HG02970 (cell line): ENCODE data around the gene CHST15.

Experiments used
- ATAC-seq: cut with Tn5 transposase; IDR thresholded peaks from one replicate; pipeline ENCODE4 v1.9.1; 2021; ENCODE audit warnings: mild to moderate bottlenecking, moderate library complexity, moderate number of reproducible peaks; ENCODE audit not compliant: unreplicated experiment, low FRiP score

CHST15 gene

DNA sequence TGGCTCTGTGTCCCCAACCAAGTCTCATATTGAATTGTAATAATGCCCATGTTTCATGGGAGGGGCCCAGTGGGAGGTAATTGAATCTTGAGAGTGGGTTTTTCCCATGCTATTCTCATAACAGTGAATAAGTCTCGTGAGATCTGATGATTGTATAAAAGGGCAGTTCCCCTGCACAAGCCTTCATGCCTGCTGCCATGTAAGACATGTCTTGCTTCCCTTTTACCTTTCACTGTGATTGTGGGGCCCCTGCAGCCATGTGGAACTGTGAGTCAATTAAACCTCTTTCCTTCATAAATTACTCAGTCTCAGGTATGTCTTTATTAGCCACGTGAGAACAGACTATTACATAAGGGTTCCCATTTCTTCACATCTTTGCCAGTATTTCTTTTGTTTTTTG is 104.7 kb downstream of the CHST15 start:
- no peak for ATAC-seq

DNA sequence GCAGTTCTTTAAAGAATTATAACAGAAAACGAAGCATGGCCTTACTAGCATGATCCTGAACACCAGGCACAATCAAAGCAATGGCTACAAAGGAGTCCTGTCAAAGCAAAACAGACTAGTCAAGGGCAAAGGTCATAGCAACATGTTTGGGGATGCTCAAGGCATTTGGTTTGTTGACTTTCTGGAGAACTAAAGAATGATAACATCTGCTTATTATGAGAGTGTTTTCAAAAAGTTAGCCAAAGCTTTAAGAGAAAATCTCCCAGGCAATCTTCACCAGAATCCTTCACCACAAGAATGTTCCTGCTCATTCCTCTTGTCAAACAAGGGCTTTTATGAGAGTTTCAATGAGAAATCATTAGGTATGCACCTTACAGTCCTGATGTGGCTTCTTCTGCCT is 106.7 kb downstream of the CHST15 start:
- no peak for ATAC-seq

DNA sequence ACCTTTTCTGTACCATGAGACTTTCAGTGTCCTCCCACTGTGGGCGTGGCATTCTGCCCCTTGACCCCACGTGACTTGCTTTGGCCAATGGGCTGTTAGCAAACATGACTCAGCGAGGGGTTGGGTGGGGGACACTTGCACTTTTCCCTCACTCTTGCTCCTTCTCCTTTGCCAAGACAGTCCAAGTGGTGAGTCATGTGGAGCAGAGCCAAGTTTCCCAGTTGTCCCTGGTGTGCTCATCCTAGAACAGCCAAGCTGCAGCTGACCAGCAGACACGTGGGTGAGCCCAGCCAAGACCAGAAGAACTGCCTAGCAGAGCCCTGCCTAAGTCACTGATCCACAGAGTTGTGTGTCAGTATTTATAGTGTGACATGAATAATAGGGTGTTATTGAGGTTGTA is 119.0 kb downstream of the CHST15 start:
- no peak for ATAC-seq

DNA sequence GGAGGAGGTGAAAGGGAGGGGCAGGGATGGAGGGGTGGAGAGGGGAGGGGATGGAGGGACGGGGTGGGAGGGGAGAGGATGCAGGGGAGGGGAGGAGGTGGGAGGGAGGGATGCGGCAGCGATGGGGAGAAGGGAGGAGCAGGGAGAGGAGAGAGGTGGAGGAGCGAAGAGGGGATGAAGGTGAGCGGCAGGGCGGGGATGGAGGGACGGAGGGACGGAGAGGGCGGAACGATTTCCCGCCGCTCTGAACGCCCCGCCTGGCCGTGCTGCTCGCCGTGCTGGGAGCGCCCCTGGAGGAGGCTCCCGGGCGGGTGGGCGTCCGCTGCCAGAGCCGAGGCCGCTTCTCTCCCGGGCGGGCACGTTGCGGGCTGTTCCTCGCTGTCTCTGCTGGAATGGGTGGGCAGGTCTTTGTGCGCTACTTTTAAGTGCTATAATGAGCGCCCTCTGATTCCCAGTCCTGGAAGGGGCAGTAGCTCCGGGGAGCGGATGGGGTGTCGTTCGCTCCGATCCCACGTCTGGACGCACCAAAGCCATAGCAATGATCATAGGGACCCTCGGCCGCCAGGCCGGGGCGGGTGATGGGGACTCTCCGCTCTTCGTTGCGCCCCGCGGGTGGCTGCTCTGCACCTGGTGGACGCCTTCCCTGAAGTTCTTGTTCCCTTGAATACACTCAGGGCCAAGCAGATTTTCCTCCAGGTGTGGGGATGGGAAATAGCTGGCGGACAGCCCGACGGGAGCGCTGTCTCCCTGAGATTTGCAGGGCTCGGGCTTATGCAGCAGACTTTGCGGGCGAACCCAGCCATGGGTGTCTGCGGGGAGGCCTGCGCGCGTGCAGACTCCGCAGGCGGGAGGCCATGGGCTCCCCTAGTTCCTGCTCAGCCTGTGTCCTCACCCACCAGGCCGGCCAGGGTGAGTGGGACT is 120.7 kb downstream of the CHST15 start:
- ATAC-seq = no peak

DNA sequence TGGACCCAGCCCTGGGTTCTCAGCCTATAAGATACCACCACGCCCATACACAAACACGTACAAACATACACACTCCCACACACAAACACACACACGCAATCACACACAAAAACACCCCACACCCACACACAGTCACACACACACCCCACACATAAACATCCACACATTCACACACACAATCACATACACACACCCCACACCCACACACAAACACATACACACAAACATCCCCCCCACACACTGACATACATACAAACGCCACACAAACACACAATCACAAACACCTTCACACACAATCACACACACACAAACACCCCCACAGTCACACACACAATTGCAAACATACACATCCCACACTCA is 122.5 kb downstream of the CHST15 start:
- ATAC-seq = no peak

DNA sequence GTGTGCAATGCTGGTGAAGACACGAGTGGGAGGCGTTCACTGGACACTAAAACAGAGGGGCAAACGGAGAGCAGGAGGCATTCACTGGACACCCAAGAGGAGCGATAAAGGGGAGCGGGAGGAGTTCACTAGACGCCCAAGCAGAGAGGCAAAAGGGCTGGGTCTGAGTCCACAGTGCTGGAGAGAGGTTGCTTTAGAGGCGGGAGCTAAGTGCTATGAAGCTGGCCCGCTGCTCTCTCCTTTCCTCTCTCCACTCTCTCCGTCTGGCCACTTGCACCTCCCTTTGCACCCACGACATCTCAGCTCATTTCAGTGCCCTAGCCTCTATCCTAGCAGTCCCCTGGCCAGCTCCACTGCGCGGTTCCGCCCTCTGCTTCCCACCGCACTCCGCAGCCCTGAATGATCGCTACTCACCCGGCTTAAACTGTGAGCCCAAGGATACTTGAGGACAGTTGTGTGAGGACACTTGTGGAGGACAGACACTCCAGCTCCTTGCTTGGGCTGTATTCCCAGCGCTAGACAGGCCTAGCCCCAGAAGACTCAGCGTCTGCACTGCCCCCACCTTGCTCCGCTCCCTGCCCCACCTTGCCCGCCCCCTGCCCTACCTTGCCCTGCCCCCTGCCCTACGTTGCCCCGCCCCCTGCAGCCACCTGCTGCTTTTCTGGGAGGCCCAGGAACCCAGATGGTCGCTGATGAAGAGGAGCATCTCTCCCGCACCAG is 123.0 kb downstream of the CHST15 start:
- ATAC-seq = no peak

DNA sequence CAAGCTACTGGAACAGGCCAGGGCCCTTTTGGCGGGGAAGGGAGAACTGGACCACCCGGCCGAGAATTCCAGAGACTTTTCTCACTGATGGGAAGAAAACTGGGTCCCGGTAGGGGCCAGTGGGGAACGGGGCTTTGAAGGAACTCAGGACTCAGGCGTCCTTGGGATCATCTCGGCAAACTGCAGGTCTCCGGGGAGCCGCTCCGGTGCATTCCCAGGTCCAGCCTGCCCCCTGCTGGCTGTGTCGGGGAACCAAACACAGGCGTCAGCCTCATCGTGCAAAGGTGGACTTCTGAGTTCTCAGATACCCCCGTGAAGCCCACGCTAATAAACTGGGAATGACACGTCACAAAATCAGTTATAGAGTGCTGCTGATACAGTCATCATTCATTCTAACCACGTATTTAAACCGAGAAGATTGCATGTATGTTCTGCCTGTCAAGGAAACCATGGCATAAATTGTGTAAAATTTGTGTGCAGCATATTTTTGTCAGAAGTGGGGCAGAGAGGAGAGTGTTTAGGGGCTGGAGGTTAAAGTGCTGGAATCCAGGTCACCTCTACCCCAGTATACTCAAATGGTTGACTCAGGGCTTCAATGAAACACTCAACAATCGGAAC is 125.7 kb downstream of the CHST15 start:
- no peak for ATAC-seq

DNA sequence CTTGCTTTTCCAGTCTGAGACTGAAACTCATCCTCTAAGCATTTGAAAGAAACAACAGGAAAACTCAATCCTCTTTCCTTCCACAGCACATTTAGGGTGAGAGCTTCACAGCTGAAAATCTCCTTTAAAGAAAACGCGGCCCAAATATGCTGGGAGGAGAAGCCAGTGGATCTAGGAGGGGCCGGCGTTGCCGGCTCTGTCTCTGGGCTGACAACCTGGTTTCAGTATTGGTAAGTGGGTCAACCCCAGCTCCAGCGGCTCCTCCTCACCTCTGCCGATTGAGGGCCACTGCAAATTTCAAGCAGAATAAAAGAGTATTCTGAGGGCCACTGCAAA is 126.5 kb downstream of the CHST15 start:
- no peak for ATAC-seq

DNA sequence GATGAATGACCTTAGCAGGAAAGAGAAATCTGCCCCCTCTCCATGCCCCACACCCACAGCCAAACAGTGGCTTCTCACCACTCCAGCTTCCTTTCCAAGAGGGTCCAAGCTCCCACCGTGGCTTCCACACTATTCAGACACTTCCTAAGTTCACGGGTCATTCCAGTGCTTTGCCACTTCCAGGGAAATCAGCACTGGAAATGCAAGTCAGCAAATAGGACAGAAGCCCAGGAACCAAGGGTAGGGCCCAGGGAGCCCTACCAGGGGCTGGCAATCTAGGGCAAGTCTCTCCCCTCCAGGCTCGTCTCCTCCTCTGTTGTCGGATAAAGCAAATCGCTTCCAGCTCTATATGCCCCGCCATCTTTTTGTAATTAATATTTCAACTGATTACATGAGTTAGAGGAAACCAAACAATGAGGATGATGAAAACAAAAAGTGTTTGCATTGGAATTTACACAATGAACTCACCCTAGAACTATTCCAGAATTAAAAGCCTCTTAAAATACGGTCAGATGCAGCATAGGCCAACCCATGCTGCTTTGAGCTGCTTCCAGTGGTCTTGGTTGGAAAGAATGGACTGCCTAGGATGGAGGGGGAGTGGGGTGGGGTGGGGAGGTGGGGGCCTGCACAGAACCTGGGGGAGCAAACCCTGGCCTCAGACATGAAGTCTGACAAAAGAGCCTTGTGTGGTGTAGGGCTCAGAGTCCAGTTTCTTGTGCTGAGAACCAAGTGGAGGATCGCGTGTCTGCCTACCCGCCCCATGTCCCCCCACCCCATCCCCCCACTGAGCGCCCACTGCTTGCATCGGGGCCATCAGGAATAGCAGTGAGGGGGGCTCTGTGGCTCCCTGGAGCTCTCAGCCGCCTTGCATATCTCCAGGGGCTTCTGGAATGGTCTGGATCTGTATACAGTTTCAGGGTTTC is 127.2 kb downstream of the CHST15 start:
- no peak for ATAC-seq

DNA sequence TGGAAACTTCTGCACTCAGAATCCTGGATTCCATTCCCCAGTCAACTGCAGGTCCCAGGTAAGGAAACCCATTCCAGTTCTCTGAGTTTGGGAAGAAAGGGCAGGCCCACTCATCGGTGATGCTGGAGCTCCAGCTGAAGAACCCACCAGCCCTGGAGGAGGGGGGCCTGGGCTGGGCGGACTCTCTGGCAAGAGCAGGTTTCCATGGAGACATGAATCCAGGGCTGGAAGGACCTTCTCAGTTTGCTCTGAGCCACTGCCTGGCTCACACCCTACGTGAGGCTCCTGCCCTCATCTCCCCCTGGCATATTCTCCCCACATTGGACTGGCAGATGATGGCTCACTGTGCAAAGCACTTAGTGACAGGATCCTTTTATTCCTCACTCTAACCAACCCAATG is 128.4 kb downstream of the CHST15 start:
- no peak for ATAC-seq

DNA sequence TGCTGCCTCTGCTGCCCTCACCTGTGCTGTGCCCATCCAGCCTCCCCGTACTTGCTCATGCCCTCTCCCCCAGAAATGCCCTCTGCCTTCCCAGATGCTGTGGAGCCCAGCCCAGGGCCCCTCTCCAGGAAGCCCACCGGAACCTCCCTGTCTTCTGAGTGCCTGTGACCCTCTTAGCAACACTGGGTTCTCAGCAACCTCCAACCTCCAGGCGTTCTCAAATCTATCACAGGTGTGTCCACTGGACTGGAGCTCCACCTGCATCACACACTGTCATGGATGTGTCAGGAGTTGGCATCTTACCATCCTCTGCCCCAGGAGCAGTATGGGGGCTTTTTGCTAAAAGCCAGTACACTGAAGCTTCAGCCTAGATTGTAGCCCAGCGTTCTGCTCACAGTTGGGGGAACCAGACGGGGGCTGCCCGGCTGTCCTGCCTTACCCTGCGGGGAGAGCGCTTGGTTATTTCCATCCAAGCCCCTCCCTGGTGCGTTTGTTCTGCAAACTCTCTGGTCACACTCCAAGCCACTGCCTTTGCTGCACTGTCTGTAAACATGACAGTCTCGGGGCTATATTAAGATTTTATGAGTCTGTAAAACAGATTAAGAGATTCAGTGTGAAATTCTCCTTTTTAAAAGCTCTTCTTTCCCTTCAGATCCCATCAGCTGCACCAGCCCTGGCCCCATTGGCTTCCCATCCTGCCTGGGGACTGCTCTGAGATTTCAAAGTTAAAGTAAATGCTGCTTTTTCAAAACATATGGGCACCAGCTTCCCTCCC is 130.5 kb downstream of the CHST15 start:
- ATAC-seq = no peak

DNA sequence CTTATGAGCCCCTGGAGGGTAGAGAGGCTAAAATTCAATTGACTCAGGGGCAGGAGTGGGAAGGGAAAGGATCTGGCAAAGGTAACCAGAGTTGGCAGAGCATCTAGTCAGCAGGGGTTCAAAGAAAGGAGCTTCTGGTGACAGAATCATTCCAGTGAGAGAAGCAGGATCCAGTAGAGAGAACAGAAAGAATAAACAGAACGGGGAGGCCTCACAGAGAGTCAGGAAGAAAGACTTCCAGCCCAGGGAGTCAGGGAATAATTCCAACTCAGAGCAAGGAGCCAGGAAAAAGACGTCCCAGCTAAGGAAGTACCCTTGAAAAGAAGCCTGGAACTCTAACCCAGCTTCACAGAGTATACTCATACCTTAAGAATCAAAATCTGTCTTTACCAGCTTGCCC is 135.2 kb downstream of the CHST15 start:
- ATAC-seq = no peak
